H9 (cell line): ENCODE results near the gene KRT28. TPM values are rescaled to one million over a fixed set of nuclear protein-coding genes. Genes with fewer than 3 reads are reported as not detected.

Experiments
- DNase-seq: peaks from one replicate; pipeline ENCODE4 v3.0.0-alpha.2; 2017
- H2AFZ ChIP-seq: one replicate; pipeline ENCODE4 v1.6.1; 2013; ENCODE audit warnings: mild to moderate bottlenecking, low read length, control low read depth, moderate library complexity
- H2AK5ac ChIP-seq: 2 replicates; pipeline ENCODE4 v1.6.1; 2013; ENCODE audit warnings: low read length, control low read depth, mixed read lengths; ENCODE audit not compliant: insufficient read length
- H2BK120ac ChIP-seq: one replicate; pipeline ENCODE4 v1.6.1; 2013; ENCODE audit warnings: low read depth, mild to moderate bottlenecking, low read length, control low read depth, inconsistent platforms; ENCODE audit not compliant: poor library complexity, severe bottlenecking
- H2BK12ac ChIP-seq: 2 replicates; pipeline ENCODE4 v1.6.1; 2013; ENCODE audit warnings: low read length, control low read depth, mixed read lengths, low read depth; ENCODE audit not compliant: insufficient read length
- H2BK15ac ChIP-seq: 2 replicates; pipeline ENCODE4 v1.6.1; 2013; ENCODE audit warnings: low read depth, low read length, control low read depth
- H2BK20ac ChIP-seq: one replicate; pipeline ENCODE4 v1.6.1; 2013; ENCODE audit warnings: low read depth, mild to moderate bottlenecking, low read length, control low read depth, inconsistent platforms; ENCODE audit not compliant: poor library complexity, severe bottlenecking
- H2BK5ac ChIP-seq: 2 replicates; pipeline ENCODE4 v1.6.1; 2013; ENCODE audit warnings: low read length, control low read depth, mixed read lengths; ENCODE audit not compliant: insufficient read length
- H3K14ac ChIP-seq: 2 replicates; pipeline ENCODE4 v1.6.1; 2013; ENCODE audit warnings: low read length, control low read depth; ENCODE audit not compliant: insufficient read depth
- H3K18ac ChIP-seq: 2 replicates; pipeline ENCODE4 v1.6.1; 2013; ENCODE audit warnings: low read depth, mild to moderate bottlenecking, mixed read lengths, low read length, control low read depth; ENCODE audit not compliant: insufficient read length
- H3K23ac ChIP-seq: 2 replicates; pipeline ENCODE4 v1.6.1; 2013; ENCODE audit warnings: low read length, control low read depth, mixed read lengths, low read depth; ENCODE audit not compliant: insufficient read length
- H3K23me2 ChIP-seq: 2 replicates; pipeline ENCODE4 v1.6.1; 2013; ENCODE audit warnings: low read depth, mild to moderate bottlenecking, mixed read lengths, low read length, control low read depth; ENCODE audit not compliant: insufficient read length, poor library complexity, severe bottlenecking
- H3K27ac ChIP-seq: 2 replicates; pipeline ENCODE4 v1.5.1; 2013; ENCODE audit warnings: low read length, control low read depth, mixed read lengths, low read depth; ENCODE audit not compliant: insufficient read length
- H3K27me3 ChIP-seq: 2 replicates; pipeline ENCODE4 v1.6.1; 2013; ENCODE audit warnings: low read length, control low read depth, inconsistent platforms; ENCODE audit not compliant: insufficient read depth
- H3K4ac ChIP-seq: 2 replicates; pipeline ENCODE4 v1.6.1; 2013; ENCODE audit warnings: low read depth, mild to moderate bottlenecking, control low read depth, inconsistent platforms, low read length, moderate library complexity
- H3K4me1 ChIP-seq: 2 replicates; pipeline ENCODE4 v1.6.1; 2013; ENCODE audit warnings: low read length, control low read depth, inconsistent platforms; ENCODE audit not compliant: insufficient read depth
- H3K4me2 ChIP-seq: 2 replicates; pipeline ENCODE4 v1.6.1; 2013; ENCODE audit warnings: low read length, control low read depth, mixed read lengths; ENCODE audit not compliant: insufficient read length, insufficient read depth
- H3K56ac ChIP-seq: 2 replicates; pipeline ENCODE4 v1.6.1; 2013; ENCODE audit warnings: low read depth, mild to moderate bottlenecking, mixed read lengths, low read length, control low read depth; ENCODE audit not compliant: insufficient read length
- H3K79me1 ChIP-seq: 2 replicates; pipeline ENCODE4 v1.6.1; 2013; ENCODE audit warnings: low read depth, mild to moderate bottlenecking, moderate library complexity, low read length, control low read depth, inconsistent platforms; ENCODE audit not compliant: insufficient read depth, poor library complexity, severe bottlenecking
- H3K79me2 ChIP-seq: 2 replicates; pipeline ENCODE4 v1.6.1; 2013; ENCODE audit warnings: low read length, control low read depth, inconsistent platforms; ENCODE audit not compliant: insufficient read depth
- H3K9ac ChIP-seq: 2 replicates; pipeline ENCODE4 v1.6.1; 2013; ENCODE audit warnings: low read length, control low read depth, mixed read lengths; ENCODE audit not compliant: insufficient read length; ENCODE audit errors: extremely low read depth
- H3K9me3 ChIP-seq: one replicate; pipeline ENCODE4 v1.6.1; 2013; ENCODE audit warnings: low read depth, low read length, inconsistent platforms; ENCODE audit not compliant: control insufficient read depth
- H3T11ph ChIP-seq: one replicate; pipeline ENCODE4 v1.6.1; 2013; ENCODE audit warnings: mild to moderate bottlenecking, low read length, control low read depth, inconsistent platforms
- H4K20me1 ChIP-seq: one replicate; pipeline ENCODE4 v1.6.1; 2013; ENCODE audit not compliant: control insufficient read depth, insufficient read length, insufficient read depth
- H4K5ac ChIP-seq: 2 replicates; pipeline ENCODE4 v1.6.1; 2013; ENCODE audit warnings: low read depth, mild to moderate bottlenecking, mixed read lengths, low read length, control low read depth; ENCODE audit not compliant: insufficient read length
- H4K8ac ChIP-seq: replicated peaks from 2 replicates; pipeline ENCODE4 v1.6.1; 2013; ENCODE audit warnings: low read length, control low read depth, mixed read lengths, low read depth; ENCODE audit not compliant: insufficient read length
- H4K91ac ChIP-seq: 2 replicates; pipeline ENCODE4 v1.6.1; 2013; ENCODE audit warnings: low read depth, mild to moderate bottlenecking, moderate library complexity, mixed read lengths, low read length, control low read depth; ENCODE audit not compliant: insufficient read length
- H3K27ac Mint-ChIP-seq, 3 experiments: 2 replicates in 2 of 3; 3 replicates in 1 of 3; pipeline ENCODE4 v1.8.0; 2020 to 2021; ENCODE audit warnings: mixed read lengths in 3 of 3, mild to moderate bottlenecking in 1 of 3, moderate library complexity in 1 of 3
- H3K27me3 Mint-ChIP-seq: 2 replicates; pipeline ENCODE4 v1.8.0; 2021; ENCODE audit warnings: low read depth, mild to moderate bottlenecking, moderate library complexity, mixed read lengths
- H3K36me3 Mint-ChIP-seq, 3 experiments: 2 replicates in 2 of 3; 3 replicates in 1 of 3; pipeline ENCODE4 v1.8.0; 2020 to 2021; ENCODE audit warnings: low read depth in 3 of 3, mixed read lengths in 3 of 3; ENCODE audit not compliant: insufficient read depth in 1 of 3
- H3K4me1 Mint-ChIP-seq, 2 experiments: 2 replicates each; pipeline ENCODE4 v1.8.0; 2020; ENCODE audit warnings: mixed read lengths in 2 of 2
- H3K4me3 Mint-ChIP-seq, 2 experiments: 2 replicates in 1 of 2; 3 replicates in 1 of 2; pipeline ENCODE4 v1.8.0; 2020 to 2021; ENCODE audit warnings: mild to moderate bottlenecking in 2 of 2, mixed read lengths in 2 of 2, moderate library complexity in 1 of 2
- H3K9me3 Mint-ChIP-seq, 2 experiments: 2 replicates in 1 of 2; 3 replicates in 1 of 2; pipeline ENCODE4 v1.8.0; 2020; ENCODE audit warnings: mild to moderate bottlenecking in 2 of 2, mixed read lengths in 2 of 2, moderate library complexity in 1 of 2
- CTCF ChIP-seq: fragments of 200-600 bp; sonication (generic); conservative IDR thresholded peaks from 3 replicates; pipeline ENCODE4 v1.8.0; 2021; ENCODE audit warnings: antibody characterized with exemption, mild to moderate bottlenecking
- WGBS: extraction: QIAGEN DNeasy Blood & Tissue Kit; methylation state at CpG from one replicate; pipeline ENCODE4 v1.1.7; 2013; ENCODE audit warnings: missing lambda C conversion rate, low lambda C conversion rate, mixed read lengths; ENCODE audit not compliant: insufficient read length; ENCODE audit errors: extremely low coverage; 5-methylcytosine and 5-hydroxymethylcytosine counted together
- total RNA-seq: library from RNA; stranded (reverse); gene quantifications from 2 replicates; pipeline ENCODE4 v1.2.1, GENCODE V29; 2021

KRT28 gene
- total RNA-seq, 1 experiment from 2014 or later = not detected

DNA sequence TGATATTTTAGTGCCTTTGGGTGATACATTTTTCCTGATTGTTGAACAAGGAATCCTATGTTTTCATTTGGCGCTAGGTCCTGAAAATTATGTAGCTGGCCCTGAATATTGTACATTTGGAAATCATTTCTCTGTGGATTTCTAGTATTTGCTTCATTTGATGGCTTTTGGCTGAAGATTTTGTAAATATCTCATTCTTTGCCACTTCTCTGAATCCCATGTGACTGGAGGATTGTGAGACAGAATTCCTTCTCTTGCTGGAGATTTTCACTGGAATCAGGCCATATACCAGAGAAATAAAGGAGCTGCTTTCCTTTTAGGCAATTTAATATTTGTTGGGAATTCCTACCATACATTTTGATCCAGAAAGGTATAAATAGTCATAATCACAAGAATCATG is 8.6 kb downstream of the KRT28 start:
- Histone ChIP-seq H3K4ac (no peak overlapping the region), H3K27me3 (no peaks in the 10 kb centered on the region), H3K27ac (no peak overlapping the region), H2BK12ac (no peak overlapping the region), H2AFZ (no peak overlapping the region), H3K4me1 (no peaks in the 10 kb centered on the region), H3K14ac (no peak overlapping the region), H2BK20ac (no peak overlapping the region), H2AK5ac (no peak overlapping the region), H3K23ac (no peak overlapping the region), H3K4me2 (no peak overlapping the region), H3K23me2 (no peaks in the 10 kb centered on the region), H2BK120ac (no peak overlapping the region), H4K91ac (no peak overlapping the region), H4K5ac (no peak overlapping the region), H4K8ac (no peak overlapping the region), H3K56ac (no peak overlapping the region), H2BK5ac (no peak overlapping the region), H3K79me2 (no peaks in the 10 kb centered on the region), H3T11ph (no peak overlapping the region), H3K9ac (no peak overlapping the region), H3K79me1 (no peaks in the 10 kb centered on the region), H3K9me3 (no peaks in the 10 kb centered on the region), H2BK15ac (no peak overlapping the region), H3K18ac (no peak overlapping the region), H4K20me1 (no peaks in the 10 kb centered on the region)
- Mint-ChIP-seq H3K4me3 (no peak overlapping the region), H3K27me3 (peaks cover 16% of the 10 kb centered on the region), H3K9me3 (no peaks in the 10 kb centered on the region), H3K27ac (no peak overlapping the region), H3K4me1 (no peaks in the 10 kb centered on the region; a peak in 1 of 4 replicates), H3K36me3 (no peaks in the 10 kb centered on the region)
- no peak for TF ChIP-seq CTCF
- no peak for DNase-seq
- WGBS = no CpG with 5 or more reads among the region's 1 CpG
